ENCODE data around the gene CAPZB.

GRCh38 chr1:19534281-19534680 is 48.9 kb upstream of the CAPZB start:
- TF ChIP-seq CTCF (IDR thresholded peaks at IDR 0.05) (no peak), POLR2A (IDR thresholded peaks at IDR 0.05) (no peak), EP300 (IDR thresholded peaks at IDR 0.05; ENCODE audit: low read depth) (no peak), POLR2AphosphoS5 (IDR thresholded peaks at IDR 0.05) (no peak)

Data from transverse colon (tissue), 4 donors.